Left kidney (tissue), 2 donors: Measurements from ENCODE around the gene DERL3. TPM values are rescaled to one million over a fixed set of nuclear protein-coding genes. Genes with fewer than 3 reads are reported as not detected.
A peak's percentile ranks its signal among the peaks of the same experiment; 100 is the strongest.

Experiments used
- DNase-seq: peaks from one replicate; pipeline ENCODE4 v3.0.0-alpha.2; 2013
- polyA plus RNA-seq: library from polyadenylated mRNA; unstranded; fragments of 120-200 nt; gene quantifications from one replicate; pipeline ENCODE4 v1.2.1, GENCODE V29; 2013; ENCODE audit not compliant: insufficient read length

DERL3 gene
- polyA plus RNA-seq, 1 donor = 3.2 TPM

DNA sequence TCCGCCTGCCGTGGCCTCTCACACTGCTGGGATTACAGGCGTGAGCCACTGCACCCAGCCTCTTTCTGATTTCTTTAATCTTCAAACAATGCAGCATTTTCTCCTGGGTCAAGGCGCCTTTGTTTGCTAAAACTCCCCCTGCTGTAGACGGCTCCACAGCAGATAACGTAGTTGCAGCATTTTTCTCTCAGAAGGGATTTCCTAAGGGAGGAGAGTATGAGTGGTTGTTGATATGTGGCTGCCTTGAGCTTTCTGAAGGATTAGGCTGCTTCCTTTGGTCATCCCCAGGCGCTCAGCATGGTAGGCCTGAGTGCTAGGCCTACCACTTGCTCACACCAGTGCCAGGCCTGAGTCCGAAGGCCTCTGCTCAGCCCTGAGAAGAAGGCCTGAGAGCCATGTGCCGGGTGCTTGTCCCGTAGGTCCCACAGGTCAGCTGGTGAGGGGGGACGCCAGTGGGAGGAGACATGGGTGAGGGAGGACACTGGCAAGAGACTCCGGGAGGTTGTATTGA lies 34.0 kb downstream of the DERL3 start:
- DNase-seq = no peak

GRCh38 chr22:23803001-23803819 lies 35.6 kb downstream of the DERL3 start:
- no peak for DNase-seq

- no peak for DNase-seq
Measured at GRCh38 chr22:23801886-23802377, 36.9 kb downstream of the DERL3 start.

DNA sequence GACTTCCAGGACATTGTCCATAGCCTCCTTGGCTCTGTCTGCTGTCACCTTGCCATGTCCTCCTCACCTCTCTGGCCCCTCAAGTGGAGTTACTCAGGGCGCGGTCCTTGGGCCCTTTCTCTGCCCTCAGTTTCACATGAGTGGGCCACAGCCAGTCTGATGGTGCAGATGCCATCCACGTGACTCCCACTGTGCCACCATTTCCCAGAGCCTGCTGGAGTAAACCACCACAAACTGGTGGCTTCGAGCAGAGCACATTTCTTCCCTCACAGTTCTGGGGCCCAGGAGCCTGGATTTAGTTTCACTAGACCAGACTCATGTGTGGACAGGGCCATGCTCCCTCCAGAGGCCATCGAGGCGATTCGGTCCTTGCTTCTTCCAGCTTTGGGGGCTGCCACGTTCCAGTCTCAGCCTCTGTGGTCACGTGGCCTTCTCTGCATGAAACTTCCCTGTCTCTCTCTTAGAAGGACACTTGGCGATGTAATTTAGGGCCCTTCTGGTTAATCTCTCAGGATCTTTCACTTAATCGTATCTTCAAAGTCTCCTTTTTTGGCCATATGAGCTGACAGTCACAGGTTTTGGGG lies 37.5 kb downstream of the DERL3 start:
- no peak for DNase-seq

GRCh38 chr22:23800297-23801237 lies 38.2 kb downstream of the DERL3 start:
- DNase-seq = no peak

DNA sequence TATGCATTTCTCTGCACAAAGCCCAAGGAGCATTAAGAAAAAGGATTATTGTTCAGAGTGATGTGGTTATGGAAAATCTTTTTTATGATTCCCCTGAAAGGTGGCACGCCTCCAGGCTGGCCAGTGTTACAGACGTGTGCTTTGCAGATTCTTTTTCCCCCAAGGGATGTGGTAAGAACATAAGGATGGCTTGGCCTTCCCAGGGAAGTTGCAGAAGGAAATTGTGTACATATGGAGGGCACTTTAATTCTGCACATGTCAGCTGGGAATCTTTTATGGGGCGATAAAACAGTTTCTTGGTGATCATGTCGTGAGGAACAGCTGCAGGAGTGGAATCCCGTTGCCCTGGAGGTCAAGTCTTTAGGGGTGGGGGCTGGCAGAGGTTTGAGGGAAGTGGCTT lies 42.3 kb downstream of the DERL3 start:
- no peak for DNase-seq

GRCh38 chr22:23793326-23793725 lies 45.5 kb downstream of the DERL3 start:
- no peak for DNase-seq

- DNase-seq = no peak
Measured at GRCh38 chr22:23791738-23792645, 46.8 kb downstream of the DERL3 start.

DNA sequence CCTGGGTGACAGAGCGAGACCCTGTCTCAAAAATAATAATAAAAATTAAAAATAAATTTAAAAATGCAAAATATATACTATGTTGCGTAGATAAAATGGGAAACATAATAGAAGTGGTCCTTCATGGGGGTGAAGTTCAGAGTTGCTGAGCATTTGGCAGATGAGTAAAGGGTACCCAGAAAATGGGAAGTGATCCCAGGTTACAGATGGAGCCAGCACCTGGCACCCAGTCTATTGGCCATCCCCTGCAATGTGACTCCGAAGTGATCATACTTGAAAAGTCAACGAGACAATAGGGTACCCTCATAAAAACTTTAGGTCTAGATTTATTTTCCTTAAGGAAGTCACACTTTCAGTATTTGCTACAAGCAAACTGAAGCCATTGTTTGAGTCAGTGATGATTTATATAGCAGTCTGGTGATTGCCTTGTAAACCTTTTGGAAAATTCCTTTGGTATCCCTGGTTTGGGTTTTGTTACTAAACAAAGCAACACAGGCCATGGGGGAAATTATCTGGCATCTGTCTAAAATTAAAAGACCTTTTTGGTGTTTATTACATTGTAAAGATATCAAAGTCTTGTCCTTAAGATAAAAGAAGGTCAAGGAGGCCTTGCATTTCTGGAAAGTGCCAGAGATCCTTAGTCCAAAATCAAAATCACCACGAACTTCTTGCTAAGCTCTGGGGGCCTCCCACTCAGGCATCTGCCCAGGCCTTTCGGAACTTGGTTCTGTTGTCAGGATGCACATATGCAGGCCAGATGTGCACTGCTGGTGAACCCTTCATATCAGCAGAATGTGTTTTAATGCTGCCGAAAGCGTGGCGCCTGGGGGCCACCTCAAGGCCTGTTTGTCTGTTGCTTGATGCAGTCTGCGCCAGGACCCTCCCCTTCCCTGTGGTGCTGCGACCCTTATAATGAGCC lies 47.7 kb downstream of the DERL3 start:
- no peak for DNase-seq

- no peak for DNase-seq
Measured at GRCh38 chr22:23789638-23790037, 49.2 kb downstream of the DERL3 start.

- DNase-seq = no peak
Measured at GRCh38 chr22:23789121-23789520, 49.7 kb downstream of the DERL3 start.

- no peak for DNase-seq
Measured at GRCh38 chr22:23787910-23788309, 50.9 kb downstream of the DERL3 start.

DNA sequence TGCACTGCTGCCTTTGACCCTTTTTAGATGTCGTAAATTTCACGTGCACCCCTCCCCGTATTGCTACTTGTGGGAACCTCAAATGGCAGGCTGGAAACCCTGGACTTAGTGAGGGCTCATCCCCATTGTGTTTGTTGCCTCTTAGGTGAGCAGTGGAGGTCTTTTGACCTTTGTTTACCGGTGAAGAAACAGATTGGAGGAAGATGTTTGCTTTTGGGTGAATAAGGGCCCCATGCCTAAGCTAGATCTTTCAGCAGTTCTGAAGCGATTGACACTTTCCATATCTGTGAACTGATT lies 51.3 kb downstream of the DERL3 start:
- DNase-seq = no peak

DNA sequence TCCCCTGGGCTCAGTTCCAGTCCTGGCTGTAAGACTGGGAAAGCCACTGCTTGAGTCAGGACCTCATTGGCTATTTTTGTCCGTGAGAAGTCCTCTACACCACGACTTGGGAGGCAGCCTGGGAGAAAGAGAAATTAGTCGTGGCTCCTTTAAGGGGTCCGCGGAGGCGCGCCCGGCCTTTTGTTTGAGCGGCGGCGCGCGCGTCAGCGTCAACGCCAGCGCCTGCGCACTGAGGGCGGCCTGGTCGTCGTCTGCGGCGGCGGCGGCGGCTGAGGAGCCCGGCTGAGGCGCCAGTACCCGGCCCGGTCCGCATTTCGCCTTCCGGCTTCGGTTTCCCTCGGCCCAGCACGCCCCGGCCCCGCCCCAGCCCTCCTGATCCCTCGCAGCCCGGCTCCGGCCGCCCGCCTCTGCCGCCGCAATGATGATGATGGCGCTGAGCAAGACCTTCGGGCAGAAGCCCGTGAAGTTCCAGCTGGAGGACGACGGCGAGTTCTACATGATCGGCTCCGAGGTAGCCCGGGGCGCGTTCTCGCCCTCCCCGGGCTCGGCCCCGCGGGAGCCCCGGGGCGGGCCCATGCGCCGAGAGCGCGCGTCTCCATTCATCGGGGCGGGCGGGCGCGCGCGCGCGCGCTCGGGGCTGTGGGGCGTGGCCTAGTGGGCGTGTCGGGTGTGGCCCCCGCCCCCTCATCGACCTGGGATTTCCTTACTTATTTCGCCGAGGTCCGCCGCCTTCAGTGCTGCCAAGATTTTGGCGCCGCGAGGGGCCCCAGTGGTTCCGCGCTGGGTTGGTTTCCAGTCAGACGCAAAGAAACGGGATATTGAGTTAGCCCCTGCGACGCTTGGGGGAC lies 51.8 kb downstream of the DERL3 start, which contains the start of gene SMARCB1:
Gene SMARCB1 (plus strand): TSS at position 215 of the 848 bp plus-strand sequence. CDS start 204 bp downstream, at position 419.
- DNase-seq = peak; percentile 92

DNA sequence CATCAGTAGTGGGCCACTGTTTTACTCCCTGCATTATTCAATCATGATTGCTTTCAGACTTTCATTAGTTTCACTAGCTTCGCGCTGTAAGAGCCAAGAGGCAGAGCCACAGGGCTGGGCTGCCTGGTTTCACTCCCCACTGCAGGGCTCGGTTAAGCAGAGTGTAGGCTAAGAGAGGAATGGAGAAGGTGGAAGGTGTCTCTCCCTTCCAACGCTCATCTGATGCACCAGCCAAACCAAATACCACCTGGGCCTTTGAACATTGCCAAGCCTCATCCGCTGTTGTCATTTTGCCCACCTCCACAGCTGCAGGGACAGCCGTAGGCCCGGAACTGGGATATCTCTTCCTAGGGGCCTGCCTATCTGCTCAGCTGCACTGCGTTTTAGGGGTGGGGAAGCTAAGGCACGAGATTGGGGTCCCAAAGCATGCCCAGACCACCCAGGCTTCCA lies 52.5 kb downstream of the DERL3 start:
- no peak for DNase-seq
